HG03280 (cell line): ENCODE measurements around the gene SIT1.
A peak's percentile ranks its signal among the peaks of the same experiment; 100 is the strongest.

ENCODE experiments used
- ATAC-seq: cut with Tn5 transposase; IDR thresholded peaks from one replicate; pipeline ENCODE4 v1.9.1; 2021; ENCODE audit warnings: mild to moderate bottlenecking, moderate library complexity; ENCODE audit not compliant: unreplicated experiment

SIT1 gene

GRCh38 chr9:35682520-35683315, 32.0 kb upstream of the SIT1 start:
- no peak for ATAC-seq

DNA sequence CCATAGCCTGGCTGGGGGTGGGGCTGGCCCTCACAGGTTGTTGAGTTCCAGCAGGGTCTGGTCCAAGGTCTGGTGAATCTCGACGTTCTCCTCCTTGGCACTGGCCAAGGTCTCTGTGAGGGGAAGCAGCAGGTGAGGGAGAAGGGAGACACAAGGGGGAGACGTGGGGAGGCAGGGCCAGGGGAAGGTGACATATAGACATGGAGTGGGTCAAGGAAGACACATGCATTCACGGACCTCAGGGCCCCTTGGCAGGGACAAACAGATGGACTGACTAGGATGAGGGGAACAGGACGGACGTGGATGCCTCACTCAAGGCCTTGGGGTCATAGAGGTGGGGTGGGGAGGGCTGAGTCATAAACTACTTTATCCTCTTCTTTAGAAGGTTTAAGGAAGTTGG, 31.3 kb upstream of the SIT1 start:
- no peak for ATAC-seq

DNA sequence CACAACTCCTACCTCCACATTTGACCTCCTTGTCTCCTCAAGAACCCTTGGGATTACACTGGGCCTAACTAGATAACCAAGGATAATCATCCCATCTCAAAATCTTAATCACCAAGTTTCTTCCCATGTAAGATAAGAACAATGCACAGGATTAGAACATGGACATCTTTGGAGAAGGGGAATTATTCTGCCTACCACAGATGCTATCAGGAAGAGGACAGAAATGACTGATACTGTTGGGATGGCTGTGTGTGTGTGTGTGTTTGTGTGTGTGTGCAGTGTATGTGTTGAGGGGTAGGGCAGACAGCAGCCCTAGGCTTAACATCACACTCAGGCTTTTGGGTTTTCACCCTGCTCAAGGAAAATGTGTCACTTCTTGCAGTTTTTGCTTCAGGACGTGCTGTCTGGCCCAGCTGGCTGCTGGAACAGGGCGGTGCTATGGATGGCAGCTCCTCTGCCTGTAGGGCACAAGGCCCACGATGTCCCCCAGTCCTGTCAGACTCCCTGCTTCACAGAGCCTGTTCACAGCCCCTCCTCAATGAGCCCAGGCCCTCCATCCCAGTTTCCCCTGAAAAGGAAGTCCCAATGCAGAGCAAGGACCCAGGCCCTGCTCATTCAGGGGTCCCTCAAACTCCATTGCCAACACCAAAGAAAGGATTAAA, 30.7 kb upstream of the SIT1 start:
- no peak for ATAC-seq

DNA sequence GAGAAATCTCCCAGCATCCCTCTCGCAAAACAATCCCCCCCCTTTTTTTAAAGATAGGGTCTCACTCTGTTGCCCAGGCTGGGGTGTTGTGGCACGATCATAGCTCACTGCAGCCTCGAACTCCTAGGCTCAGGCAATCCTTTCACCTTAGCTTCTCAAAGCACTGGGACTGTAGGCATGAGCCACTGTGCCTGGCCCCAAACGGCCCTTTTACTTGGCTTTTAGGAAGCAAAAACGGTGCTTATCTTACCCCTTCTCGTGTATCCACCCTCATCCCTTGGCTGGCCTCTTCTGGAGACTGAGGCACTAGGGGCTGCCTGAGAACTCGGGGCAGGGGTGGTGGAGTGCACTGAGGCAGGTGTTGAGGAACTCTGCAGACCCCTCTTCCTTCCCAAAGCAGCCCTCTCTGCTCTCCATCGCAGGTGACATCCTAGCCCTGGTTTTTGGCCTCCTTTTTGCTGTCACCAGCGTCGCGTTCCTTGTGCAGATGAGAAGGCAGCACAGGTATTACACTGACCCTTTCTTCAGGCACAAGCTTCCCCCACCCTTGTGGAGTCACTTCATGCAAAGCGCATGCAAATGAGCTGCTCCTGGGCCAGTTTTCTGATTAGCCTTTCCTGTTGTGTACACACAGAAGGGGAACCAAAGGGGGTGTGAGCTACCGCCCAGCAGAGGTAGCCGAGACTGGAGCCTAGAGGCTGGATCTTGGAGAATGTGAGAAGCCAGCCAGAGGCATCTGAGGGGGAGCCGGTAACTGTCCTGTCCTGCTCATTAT, 29.8 kb upstream of the SIT1 start:
- ATAC-seq, result peak; percentile 47

DNA sequence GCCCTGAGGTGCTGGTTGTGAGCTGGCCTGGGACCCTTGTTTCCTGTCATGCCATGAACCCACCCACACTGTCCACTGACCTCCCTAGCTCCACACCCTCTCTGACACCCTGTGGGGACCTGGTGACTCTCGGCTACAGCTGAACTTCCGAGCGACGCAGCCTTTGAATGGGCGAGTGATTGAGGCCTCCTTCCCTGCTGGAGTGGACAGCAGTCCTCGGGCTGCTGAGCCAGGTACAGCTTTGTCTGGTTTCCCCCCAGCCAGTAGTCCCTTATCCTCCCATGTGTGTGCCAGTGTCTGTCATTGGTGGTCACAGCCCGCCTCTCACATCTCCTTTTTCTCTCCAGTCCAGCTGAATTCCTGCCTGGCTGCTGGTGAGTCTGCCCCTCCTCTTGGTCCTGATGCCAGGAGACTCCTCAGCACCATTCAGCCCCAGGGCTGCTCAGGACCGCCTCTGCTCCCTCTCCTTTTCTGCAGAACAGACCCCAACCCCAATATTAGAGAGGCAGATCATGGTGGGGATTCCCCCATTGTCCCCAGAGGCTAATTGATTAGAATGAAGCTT, 29.1 kb upstream of the SIT1 start:
- no peak for ATAC-seq

- ATAC-seq, result no peak
These were observed 28.4 kb upstream of the SIT1 start for GRCh38 chr9:35679091-35679490.

DNA sequence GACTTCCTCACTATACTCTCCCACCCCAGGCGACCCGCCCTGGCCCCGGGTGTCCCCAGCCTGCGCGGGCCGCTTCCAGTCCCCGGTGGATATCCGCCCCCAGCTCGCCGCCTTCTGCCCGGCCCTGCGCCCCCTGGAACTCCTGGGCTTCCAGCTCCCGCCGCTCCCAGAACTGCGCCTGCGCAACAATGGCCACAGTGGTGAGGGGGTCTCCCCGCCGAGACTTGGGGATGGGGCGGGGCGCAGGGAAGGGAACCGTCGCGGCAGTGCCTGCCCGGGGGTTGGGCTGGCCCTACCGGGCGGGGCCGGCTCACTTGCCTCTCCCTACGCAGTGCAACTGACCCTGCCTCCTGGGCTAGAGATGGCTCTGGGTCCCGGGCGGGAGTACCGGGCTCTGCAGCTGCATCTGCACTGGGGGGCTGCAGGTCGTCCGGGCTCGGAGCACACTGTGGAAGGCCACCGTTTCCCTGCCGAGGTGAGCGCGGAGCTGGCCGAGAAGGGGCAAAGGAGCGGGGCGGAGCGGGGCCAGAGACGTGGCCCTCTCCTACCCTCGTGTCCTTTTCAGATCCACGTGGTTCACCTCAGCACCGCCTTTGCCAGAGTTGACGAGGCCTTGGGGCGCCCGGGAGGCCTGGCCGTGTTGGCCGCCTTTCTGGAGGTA, 25.1 kb upstream of the SIT1 start:
- ATAC-seq, result no peak

- ATAC-seq, result no peak
These were observed 24.5 kb upstream of the SIT1 start for GRCh38 chr9:35675204-35675603.

DNA sequence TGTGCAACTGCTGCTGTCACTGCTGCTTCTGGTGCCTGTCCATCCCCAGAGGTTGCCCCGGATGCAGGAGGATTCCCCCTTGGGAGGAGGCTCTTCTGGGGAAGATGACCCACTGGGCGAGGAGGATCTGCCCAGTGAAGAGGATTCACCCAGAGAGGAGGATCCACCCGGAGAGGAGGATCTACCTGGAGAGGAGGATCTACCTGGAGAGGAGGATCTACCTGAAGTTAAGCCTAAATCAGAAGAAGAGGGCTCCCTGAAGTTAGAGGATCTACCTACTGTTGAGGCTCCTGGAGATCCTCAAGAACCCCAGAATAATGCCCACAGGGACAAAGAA, 23.3 kb upstream of the SIT1 start:
- no peak for ATAC-seq

DNA sequence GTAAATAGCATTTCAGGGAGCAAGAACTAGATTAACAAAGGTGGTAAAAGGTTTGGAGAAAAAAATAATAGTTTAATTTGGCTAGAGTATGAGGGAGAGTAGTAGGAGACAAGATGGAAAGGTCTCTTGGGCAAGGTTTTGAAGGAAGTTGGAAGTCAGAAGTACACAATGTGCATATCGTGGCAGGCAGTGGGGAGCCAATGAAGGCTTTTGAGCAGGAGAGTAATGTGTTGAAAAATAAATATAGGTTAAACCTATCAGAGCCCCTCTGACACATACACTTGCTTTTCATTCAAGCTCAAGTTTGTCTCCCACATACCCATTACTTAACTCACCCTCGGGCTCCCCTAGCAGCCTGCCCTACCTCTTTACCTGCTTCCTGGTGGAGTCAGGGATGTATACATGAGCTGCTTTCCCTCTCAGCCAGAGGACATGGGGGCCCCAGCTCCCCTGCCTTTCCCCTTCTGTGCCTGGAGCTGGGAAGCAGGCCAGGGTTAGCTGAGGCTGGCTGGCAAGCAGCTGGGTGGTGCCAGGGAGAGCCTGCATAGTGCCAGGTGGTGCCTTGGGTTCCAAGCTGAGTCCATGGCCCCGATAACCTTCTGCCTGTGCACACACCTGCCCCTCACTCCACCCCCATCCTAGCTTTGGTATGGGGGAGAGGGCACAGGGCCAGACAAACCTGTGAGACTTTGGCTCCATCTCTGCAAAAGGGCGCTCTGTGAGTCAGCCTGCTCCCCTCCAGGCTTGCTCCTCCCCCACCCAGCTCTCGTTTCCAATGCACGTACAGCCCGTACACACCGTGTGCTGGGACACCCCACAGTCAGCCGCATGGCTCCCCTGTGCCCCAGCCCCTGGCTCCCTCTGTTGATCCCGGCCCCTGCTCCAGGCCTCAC, 22.6 kb upstream of the SIT1 start, which contains the start of gene CA9:
TSS of gene CA9 (plus strand) at position 797 of the 893 bp plus-strand sequence. CDS start at position 829, 32 bp downstream.
- no peak for ATAC-seq

- ATAC-seq, result no peak
These were observed 18.8 kb upstream of the SIT1 start for GRCh38 chr9:35669331-35670145.

- no peak for ATAC-seq
These were observed 17.2 kb upstream of the SIT1 start for GRCh38 chr9:35667939-35668338.

GRCh38 chr9:35666549-35666948, 15.8 kb upstream of the SIT1 start:
- no peak for ATAC-seq

GRCh38 chr9:35666045-35666444, 15.3 kb upstream of the SIT1 start:
- ATAC-seq, result no peak

- ATAC-seq, result no peak
These were observed 14.7 kb upstream of the SIT1 start for GRCh38 chr9:35665471-35665818.

DNA sequence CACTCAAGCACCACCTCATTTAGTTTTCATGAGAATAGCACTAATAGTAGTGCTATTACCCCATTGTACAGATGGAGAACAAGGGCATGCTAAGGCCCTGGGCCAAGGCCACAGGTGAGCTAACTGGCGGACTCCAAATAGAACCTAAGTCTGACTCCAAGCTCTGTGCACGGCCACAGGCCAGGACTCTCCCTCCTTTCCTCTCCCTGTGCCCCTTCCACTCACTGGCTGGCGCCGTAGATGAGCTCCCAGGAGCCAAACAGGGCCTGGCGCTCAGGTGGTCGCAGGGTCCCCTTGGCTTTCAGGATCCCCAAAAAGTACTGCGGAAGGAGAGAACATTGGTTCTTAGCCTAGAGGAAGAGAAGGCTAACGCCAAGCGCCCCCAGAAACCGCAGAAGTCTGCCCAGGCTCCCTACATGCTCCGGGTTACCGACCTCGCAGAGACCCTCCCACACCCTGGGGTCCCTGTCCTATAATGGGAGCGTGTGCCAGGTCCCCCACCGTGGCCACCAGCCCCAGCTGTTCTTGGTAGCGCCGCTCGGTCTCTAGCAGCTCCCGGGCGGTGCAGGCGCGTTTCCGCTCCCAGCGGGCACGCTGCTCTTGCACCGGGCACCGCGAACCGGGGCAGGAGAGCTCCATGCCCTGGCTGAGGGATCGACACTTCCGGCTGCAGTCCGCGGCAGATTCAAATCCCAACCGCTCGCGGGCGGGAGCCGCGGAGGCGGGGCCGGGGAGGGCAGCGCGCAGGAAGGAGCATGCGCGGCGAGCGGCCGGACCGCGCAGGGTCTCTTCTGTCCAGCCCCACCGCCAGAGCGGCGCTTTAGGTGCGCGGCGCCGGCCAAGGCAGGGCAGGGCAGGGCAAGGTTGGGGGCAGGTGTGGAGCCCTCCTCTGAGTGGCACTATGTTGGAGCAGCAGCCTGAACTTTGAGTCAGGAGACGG, 14.1 kb upstream of the SIT1 start, which contains the start of gene ARHGEF39:
TSS of gene ARHGEF39 (minus strand) at position 665 of the 940 bp plus-strand sequence. CDS start at position 639, 26 bp downstream.
- peak; percentile 79 for ATAC-seq

DNA sequence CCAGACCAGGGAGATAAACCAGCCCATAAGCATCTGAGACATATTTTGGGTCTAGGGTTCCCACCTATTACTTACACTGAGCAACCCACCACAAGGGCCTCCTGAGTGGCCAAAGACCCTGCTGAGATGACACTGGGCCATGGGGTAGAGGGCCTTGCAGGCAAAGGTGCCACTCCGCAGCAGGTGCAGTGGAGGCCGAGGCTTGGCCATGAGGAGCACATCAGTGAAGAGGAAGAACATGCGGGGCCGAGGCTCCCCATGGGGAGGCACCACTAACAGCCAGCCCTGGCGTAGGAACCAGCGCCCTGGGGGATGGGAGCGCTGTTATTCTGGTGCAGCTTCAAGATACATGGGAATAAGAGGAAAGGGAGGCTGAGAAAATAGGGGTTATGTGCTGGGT, 11.7 kb upstream of the SIT1 start:
- no peak for ATAC-seq
